ENCODE results near the gene RMC1.

RMC1 gene

DNA sequence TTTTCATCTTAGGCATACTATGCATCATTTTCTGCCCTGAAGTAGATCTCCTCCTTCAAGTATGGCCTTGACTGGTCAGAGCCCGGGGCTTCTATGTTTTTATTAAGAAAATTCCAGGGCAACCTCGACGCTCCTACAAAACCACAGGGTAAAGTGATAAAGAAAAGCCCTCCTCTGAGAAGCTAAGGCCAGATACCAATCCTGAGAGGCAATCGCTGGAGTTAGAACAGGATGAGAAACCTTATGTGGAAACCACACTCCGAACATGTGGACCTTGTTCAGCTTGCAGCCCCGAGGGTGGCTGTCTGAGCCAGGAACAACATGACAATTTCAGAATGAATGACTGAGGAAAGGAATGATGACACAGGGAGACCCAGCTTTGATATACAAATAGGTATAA lies 35.6 kb downstream of the RMC1 start:
- TF ChIP-seq, protein P1, sequence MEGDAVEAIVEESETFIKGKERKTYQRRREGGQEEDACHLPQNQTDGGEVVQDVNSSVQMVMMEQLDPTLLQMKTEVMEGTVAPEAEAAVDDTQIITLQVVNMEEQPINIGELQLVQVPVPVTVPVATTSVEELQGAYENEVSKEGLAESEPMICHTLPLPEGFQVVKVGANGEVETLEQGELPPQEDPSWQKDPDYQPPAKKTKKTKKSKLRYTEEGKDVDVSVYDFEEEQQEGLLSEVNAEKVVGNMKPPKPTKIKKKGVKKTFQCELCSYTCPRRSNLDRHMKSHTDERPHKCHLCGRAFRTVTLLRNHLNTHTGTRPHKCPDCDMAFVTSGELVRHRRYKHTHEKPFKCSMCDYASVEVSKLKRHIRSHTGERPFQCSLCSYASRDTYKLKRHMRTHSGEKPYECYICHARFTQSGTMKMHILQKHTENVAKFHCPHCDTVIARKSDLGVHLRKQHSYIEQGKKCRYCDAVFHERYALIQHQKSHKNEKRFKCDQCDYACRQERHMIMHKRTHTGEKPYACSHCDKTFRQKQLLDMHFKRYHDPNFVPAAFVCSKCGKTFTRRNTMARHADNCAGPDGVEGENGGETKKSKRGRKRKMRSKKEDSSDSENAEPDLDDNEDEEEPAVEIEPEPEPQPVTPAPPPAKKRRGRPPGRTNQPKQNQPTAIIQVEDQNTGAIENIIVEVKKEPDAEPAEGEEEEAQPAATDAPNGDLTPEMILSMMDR (IDR thresholded peaks at IDR 0.05; ENCODE audit: low read depth, low read length), result no peak
- Histone ChIP-seq H3K27ac (no peak overlapping the region), H3K4me3 (ENCODE audit: low read depth, low read length) (no peak overlapping the region), H3K9me3 (ENCODE audit: severe bottlenecking) (no peaks in the 10 kb centered on the region), H3K36me3 (peaks cover 63% of the 10 kb centered on the region), H3K27me3 (ENCODE audit: insufficient read depth, low read depth, severe bottlenecking) (no peaks in the 10 kb centered on the region)
- no peak for DNase-seq

DNA sequence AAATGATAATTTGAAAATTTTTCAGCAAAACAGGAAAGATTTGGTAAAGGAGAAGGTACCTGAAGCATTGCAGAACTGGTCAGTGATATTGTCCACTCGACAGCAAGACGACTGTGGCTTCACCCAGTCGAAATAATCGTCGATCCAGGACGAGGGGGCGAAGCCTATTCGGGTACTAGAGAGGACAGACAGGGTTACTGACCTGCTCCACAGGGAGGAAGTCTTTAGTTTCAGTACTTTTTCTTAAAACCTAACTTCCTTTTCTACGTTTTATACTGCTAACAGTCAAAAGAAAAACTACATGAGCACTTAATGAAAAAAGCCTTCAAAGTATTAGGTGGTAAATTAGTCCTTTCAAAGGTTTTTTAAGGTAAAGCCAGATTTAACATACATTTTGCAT lies 36.0 kb downstream of the RMC1 start:
- Histone ChIP-seq H3K36me3 (peaks cover 63% of the 10 kb centered on the region), H3K4me3 (ENCODE audit: low read depth, low read length) (no peak overlapping the region), H3K9me3 (ENCODE audit: severe bottlenecking) (no peaks in the 10 kb centered on the region), H3K27me3 (ENCODE audit: insufficient read depth, low read depth, severe bottlenecking) (no peaks in the 10 kb centered on the region), H3K27ac (no peak overlapping the region)
- DNase-seq, result no peak
- TF ChIP-seq, protein P1 (IDR thresholded peaks at IDR 0.05; ENCODE audit: low read depth, low read length), result no peak

DNA sequence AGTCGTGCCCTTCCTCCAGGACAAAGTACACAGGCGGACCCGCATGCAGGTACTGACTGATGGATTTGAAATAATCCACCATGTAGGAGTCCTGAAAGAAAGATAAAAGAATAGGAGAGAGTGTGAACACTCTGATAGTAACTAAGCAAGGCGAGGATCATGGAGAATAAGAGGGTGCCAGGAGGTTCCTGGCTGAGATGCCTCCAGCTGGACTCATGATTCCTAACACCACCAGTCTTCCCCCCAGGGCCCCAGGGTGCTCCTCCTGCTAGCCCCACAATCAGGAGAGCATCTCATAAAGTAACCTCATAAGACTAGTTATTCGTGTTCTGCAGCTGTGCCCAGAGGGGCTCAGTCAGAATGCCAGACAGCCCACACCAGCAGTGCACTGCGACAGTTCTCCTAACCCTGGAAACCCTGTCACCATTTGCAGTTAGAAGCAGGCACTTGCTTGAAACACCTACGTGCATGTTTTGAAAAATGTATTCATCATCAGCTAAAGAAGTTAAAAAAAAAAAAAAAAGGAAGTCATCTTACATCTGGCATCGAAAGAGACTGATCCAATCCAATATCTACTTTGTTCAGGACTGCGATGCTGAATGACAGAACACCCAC lies 36.7 kb downstream of the RMC1 start:
- Histone ChIP-seq H3K27me3 (ENCODE audit: insufficient read depth, low read depth, severe bottlenecking) (no peaks in the 10 kb centered on the region), H3K4me3 (ENCODE audit: low read depth, low read length) (no peak overlapping the region), H3K9me3 (ENCODE audit: severe bottlenecking) (no peaks in the 10 kb centered on the region), H3K27ac (no peak overlapping the region), H3K36me3 (peaks cover 61% of the 10 kb centered on the region)
- TF ChIP-seq, protein P1 (IDR thresholded peaks at IDR 0.05; ENCODE audit: low read depth, low read length), result no peak
- no peak for DNase-seq

DNA sequence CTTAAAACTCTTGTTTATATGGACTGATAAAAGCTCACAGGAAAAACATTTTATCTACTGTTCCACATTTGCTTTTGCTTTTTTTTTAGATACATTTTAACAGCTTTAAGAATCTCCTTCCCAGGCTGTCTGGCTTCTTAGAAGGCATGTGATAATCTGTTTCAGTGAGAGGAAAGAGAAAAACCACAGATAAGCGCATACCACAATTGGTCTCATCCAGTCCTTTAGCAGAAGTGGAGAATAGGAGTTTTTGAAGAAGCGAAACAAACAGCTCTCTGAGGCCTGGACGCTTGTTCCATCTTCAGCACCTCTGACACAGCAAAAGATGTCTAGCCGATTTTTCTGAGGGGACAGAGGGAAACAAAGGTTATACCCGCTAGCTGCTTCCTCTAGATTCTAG lies 37.6 kb downstream of the RMC1 start:
- H3K36me3 ChIP-seq, result peaks cover 52% of the 10 kb centered on the region
- no peaks in the 10 kb centered on the region for H3K9me3 ChIP-seq (ENCODE audit: severe bottlenecking)
- H3K27ac ChIP-seq, result no peak overlapping the region
- H3K27me3 ChIP-seq (ENCODE audit: insufficient read depth, low read depth, severe bottlenecking), result no peaks in the 10 kb centered on the region
- no peak for DNase-seq
- TF ChIP-seq, protein P1 (IDR thresholded peaks at IDR 0.05; ENCODE audit: low read depth, low read length), result no peak
- H3K4me3 ChIP-seq (ENCODE audit: low read depth, low read length), result no peak overlapping the region

DNA sequence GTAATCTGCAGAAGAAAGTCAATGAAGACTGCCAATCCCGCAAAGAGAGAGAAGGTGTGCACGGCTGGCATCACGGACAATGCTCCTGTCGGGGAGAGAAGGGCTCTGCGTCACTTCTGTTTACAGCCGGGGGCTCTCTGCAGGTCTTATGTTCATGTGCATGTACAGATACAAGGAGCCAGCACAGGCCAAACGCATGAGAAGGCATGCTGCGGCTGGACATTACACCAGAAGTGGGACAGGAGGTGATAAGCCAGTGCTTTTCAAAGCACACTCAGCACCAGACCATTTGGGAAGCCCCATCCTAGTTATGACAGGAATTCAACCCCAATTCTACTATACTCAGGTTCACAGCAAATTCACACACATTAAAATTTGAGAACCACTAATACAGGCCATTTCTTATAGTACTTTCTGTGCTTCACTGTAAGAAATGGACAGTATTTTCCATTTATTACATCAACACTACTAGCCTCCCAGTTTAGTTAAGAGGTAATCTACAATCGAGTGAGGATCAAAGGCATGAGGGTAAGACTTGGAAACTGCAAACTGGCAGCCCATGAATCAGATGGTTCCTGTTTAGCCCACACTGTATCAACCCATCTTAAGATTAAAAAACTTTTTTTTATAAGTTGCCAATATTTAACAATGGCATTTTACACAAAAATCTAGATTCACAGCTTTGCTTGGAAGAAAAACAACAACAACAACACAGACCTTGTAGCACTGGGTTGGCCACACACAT lies 38.2 kb downstream of the RMC1 start:
- TF ChIP-seq, protein P1 (IDR thresholded peaks at IDR 0.05; ENCODE audit: low read depth, low read length), result no peak
- no peaks in the 10 kb centered on the region for H3K27me3 ChIP-seq (ENCODE audit: insufficient read depth, low read depth, severe bottlenecking)
- H3K9me3 ChIP-seq (ENCODE audit: severe bottlenecking), result no peaks in the 10 kb centered on the region
- H3K4me3 ChIP-seq (ENCODE audit: low read depth, low read length), result no peak overlapping the region
- peaks cover 48% of the 10 kb centered on the region for H3K36me3 ChIP-seq
- no peak for DNase-seq
- H3K27ac ChIP-seq, result no peak overlapping the region

All from WERI-Rb-1 (cell line).